Effector memory CD4-positive, alpha-beta T cell (primary cell): Measurements from ENCODE around the gene EPOP.

Experiments used
- DNase-seq, 3 donors: peaks; one replicate each; pipeline ENCODE4 v3.0.0-alpha.2; 2020
- H3K27ac ChIP-seq: 2 replicates; pipeline ENCODE4 v1.7.0; 2013; ENCODE audit warnings: mild to moderate bottlenecking, low read length, moderate library complexity; ENCODE audit not compliant: insufficient read depth, poor library complexity, severe bottlenecking
- H3K27me3 ChIP-seq: replicated peaks from 2 replicates; pipeline ENCODE4 v1.7.0; 2013; ENCODE audit warnings: mild to moderate bottlenecking, low read length; ENCODE audit not compliant: insufficient read depth, control insufficient read depth, poor library complexity, severe bottlenecking
- H3K36me3 ChIP-seq: 2 replicates; pipeline ENCODE4 v1.7.0; 2013; ENCODE audit warnings: mild to moderate bottlenecking, low read length, moderate library complexity; ENCODE audit not compliant: control insufficient read depth, insufficient read depth
- H3K4me1 ChIP-seq: 2 replicates; pipeline ENCODE4 v1.7.0; 2013; ENCODE audit warnings: low read length, mild to moderate bottlenecking; ENCODE audit not compliant: control insufficient read depth, insufficient read depth, poor library complexity, severe bottlenecking
- H3K4me3 ChIP-seq: 2 replicates; pipeline ENCODE4 v1.7.0; 2013; ENCODE audit warnings: low read length, low read depth, mild to moderate bottlenecking; ENCODE audit not compliant: insufficient read depth, poor library complexity, severe bottlenecking
- H3K9me3 ChIP-seq: 2 replicates; pipeline ENCODE4 v1.7.0; 2013; ENCODE audit warnings: mild to moderate bottlenecking, low read length, moderate library complexity; ENCODE audit not compliant: control insufficient read depth

The EPOP gene

DNA sequence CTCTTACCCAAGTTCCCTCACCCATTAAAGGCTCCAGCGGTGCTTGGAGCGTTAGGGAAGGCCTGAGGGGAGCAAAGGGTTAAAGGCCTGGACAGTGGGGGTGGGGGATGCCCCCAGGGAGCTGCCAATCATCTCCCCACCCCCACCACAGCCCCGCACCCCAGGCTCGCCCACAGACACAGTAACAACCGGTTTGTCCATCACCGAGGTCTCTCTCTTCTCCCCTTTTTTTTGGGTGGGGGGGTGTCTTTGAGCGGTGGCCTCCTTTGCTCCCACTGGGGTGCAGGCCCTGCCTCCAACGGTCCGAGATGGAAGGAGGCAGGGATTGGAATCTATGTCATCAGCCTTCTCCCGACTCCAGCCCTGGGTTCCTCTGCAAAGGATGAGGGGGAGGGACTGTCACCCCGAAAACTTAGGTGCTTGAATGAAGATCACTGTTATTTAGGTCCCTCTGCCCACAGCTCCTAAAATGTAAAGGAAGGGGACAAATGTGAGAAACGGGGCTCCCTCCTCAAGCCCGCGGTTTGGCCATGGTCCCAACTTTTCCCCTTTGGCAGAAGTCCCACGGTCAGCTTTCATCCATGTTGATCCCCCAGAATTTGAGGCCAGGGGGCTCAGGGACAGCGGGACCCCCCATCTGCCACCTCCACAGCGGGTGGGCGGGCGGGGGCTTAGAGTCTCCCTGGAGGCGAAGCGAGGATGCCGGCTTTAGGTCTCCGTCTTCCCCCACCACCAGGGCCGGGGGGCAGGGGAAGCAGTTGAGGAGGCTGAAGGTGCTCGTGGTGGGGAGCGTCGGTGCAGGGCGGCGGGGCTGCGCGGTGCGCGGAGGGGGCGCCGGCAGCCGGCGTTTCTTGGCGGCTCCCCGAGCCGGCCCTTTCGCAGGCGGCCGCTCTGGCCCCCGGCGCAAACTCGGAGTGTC lies 1.7 kb downstream of the EPOP start:
- Histone ChIP-seq H3K36me3 (no peaks in the 10 kb centered on the region), H3K9me3 (no peaks in the 10 kb centered on the region), H3K4me3 (peak overlapping the region; percentile 70), H3K27ac (no peak overlapping the region), H3K4me1 (peaks cover 22% of the 10 kb centered on the region), H3K27me3 (peaks cover 38% of the 10 kb centered on the region)
- DNase-seq, result no peak

DNA sequence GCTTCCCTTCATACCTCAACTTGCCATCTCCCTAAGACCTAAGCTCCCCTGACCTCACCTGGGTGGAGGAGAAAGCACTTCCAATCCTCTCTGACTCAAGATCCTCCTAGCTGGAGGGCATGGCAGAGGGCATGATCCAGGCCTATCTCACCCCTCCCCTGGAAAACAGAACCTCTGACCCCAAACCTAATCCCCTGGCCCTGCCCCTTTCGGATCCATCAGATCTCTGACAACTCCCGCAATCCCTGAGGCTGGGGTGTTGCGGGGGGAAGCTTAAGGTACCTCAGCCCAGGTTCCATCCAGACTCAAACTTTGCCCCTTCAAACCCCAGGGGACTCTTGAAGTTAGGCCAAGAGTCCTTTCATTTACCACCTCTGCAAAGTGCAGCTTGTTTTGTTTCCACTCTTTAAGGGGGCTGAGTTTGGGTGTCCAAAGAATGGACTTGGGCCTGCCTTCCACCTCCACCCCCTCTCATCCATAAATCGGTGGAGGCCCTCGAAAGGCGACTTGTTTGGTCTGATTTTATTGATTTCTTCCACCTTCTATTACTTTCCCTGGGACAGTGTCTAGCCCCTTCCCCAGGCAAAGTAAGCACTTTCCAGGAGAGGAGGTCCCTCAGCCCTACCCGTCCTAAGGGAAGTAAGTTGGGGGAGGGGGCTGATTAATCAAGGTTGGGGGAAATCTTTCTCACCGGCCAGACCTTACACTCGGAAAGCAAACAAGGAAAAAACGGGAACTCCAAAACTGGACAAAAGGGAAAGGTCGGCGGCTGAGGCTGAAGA lies 2.6 kb downstream of the EPOP start:
- peaks cover 42% of the 10 kb centered on the region for H3K27me3 ChIP-seq

GRCh38 chr17:38669520-38669919 lies 5.2 kb downstream of the EPOP start:
- Histone ChIP-seq H3K4me1 (peaks cover 14% of the 10 kb centered on the region), H3K4me3 (no peak overlapping the region), H3K27me3 (peaks cover 35% of the 10 kb centered on the region), H3K36me3 (no peaks in the 10 kb centered on the region), H3K9me3 (no peaks in the 10 kb centered on the region), H3K27ac (no peak overlapping the region)
- DNase-seq, result no peak

More for the DNA sequence above, 2.6 kb downstream of the EPOP start:
- Histone ChIP-seq H3K4me3 (no peak overlapping the region), H3K9me3 (no peaks in the 10 kb centered on the region), H3K27ac (no peak overlapping the region), H3K4me1 (peaks cover 22% of the 10 kb centered on the region), H3K36me3 (no peaks in the 10 kb centered on the region)
- no peak for DNase-seq

- DNase-seq, result no peak
- peaks cover 21% of the 10 kb centered on the region for H3K27me3 ChIP-seq
- no peaks in the 10 kb centered on the region for H3K9me3 ChIP-seq
- peaks cover 3% of the 10 kb centered on the region for H3K4me1 ChIP-seq
- no peak overlapping the region for H3K4me3 ChIP-seq
- no peak overlapping the region for H3K27ac ChIP-seq
- no peaks in the 10 kb centered on the region for H3K36me3 ChIP-seq
Observed at GRCh38 chr17:38667787-38668122, 7.0 kb downstream of the EPOP start.

GRCh38 chr17:38667099-38667786 lies 7.5 kb downstream of the EPOP start:
- Histone ChIP-seq H3K4me3 (no peak overlapping the region), H3K27me3 (peaks cover 16% of the 10 kb centered on the region), H3K36me3 (no peaks in the 10 kb centered on the region), H3K4me1 (peaks cover 3% of the 10 kb centered on the region), H3K9me3 (no peaks in the 10 kb centered on the region), H3K27ac (no peak overlapping the region)
- peak; percentile 25 to 33 (median 29) for DNase-seq

DNA sequence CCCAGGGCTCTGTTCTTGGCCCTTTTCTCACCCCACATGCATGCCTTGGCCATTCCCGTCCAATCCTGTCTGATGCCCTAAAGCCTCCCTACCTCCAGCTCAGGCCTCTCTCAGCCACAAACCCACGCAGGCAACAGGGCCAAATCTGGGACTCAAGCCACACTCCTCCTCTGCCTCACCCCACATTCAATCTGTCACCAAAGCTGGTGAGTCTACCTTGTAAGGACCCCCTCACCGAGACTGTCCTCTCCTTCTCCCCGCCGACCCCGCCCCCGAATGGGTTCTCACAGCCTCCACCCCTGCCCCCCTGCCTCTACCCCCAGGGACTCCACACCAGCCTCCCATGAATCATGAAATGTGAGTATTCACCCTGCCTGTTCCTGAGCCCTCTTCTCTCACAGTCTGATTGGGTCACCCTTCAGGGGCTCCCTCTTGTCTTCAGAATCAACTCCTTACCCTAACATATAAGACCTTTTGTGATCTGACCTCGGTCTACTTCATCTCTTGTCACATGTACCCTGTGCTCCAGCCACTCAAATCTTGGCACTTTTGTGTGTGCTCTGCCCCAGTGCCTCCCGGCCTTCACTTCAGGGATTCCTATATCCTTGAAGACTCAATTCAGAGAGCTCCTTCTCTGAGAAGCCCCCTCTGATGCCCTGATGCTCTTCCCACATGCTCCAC lies 10.7 kb downstream of the EPOP start:
- Histone ChIP-seq H3K9me3 (no peaks in the 10 kb centered on the region), H3K27ac (no peak overlapping the region), H3K4me1 (no peaks in the 10 kb centered on the region), H3K36me3 (no peaks in the 10 kb centered on the region), H3K4me3 (no peak overlapping the region), H3K27me3 (peaks cover 8% of the 10 kb centered on the region)
- no peak for DNase-seq

DNA sequence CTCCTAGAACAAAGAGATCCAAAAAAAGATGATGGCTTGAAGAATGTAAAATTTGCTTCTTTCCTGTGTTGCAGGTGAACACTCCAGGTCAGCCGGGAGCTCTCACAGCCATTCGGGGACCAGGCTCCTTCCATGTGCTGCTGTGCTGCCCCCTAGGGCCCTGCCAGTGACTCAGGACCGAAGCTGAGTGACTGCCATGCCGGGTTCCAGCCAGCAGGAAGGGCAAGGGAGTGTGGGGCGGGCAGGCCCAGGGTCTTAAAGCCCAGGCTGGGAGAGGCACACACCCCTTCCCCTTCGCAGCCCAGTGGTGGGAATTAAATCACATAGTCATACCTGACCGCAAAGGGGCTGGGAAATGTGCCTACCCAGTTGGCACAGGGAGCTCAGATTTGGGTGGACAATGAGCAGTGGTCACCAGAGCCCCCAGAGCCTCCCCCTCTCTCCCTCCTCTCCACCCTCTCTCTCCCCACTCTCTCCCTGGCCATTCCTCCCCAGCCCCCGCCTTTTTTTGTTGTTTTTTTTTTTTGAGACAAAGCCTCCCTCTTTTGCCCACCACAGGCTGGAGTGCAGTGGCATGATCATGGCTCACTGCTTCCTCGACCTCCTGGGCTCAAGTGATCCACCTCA lies 11.5 kb downstream of the EPOP start:
- no peak for DNase-seq
- peaks cover 6% of the 10 kb centered on the region for H3K27me3 ChIP-seq

GRCh38 chr17:38660097-38661025 lies 14.4 kb downstream of the EPOP start:
- no peaks in the 10 kb centered on the region for H3K36me3 ChIP-seq
- no peak for DNase-seq
- H3K4me1 ChIP-seq, result no peaks in the 10 kb centered on the region
- no peak overlapping the region for H3K27ac ChIP-seq
- H3K27me3 ChIP-seq, result peaks cover 3% of the 10 kb centered on the region
- no peaks in the 10 kb centered on the region for H3K9me3 ChIP-seq
- no peak overlapping the region for H3K4me3 ChIP-seq

More for the DNA sequence above, 11.5 kb downstream of the EPOP start:
- H3K9me3 ChIP-seq, result no peaks in the 10 kb centered on the region
- no peak overlapping the region for H3K27ac ChIP-seq
- H3K36me3 ChIP-seq, result no peaks in the 10 kb centered on the region
- H3K4me1 ChIP-seq, result no peaks in the 10 kb centered on the region
- no peak overlapping the region for H3K4me3 ChIP-seq
